ENCODE data around the gene HLA-DMA. TPM values are rescaled to one million over a fixed set of nuclear protein-coding genes. Genes with fewer than 3 reads are reported as not detected.

The HLA-DMA gene
- total and polyA plus RNA-seq, 9 of the 15 experiments (the other 6 are each of a cell fraction or from before 2014, with no cell fraction given) = 0.13 to 0.83 (median 0.51) TPM

DNA sequence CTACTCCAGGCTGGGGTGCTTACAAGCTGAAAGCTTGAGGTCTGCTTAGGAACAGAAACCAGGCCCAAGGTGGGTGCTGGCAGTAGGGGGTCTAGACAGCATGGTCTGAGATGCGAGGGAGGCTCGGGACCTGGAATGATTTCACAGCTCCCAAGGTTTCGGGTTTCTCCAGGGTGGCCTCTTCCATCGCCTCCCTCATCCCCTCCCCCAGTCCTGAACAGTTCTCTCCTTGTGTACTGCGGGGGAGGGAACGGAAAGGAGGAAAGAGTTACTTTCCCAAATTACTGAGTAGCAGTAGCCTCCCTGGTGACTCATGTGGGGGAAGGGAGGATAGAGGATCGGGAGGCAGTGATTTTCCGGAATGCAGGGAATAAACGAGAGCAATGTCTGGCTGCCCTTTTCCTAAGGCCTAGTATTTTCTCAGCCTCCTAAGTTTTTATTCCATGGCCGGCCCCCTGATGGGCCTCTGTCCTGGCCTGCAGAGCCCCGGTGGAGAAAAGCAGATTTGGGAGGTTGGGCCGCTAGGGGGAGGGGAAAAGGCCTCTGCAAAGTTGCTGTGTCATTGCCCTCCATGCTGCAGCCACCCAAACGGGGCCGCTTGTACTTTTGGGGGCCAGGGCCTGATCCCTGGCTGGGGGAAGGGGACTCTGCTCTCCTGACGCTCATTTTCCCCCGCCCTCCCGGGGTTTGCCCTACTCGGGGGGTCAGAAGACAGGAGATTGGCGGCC lies 17.0 kb upstream of the HLA-DMA start (continued):
- TF ChIP-seq, protein P1, sequence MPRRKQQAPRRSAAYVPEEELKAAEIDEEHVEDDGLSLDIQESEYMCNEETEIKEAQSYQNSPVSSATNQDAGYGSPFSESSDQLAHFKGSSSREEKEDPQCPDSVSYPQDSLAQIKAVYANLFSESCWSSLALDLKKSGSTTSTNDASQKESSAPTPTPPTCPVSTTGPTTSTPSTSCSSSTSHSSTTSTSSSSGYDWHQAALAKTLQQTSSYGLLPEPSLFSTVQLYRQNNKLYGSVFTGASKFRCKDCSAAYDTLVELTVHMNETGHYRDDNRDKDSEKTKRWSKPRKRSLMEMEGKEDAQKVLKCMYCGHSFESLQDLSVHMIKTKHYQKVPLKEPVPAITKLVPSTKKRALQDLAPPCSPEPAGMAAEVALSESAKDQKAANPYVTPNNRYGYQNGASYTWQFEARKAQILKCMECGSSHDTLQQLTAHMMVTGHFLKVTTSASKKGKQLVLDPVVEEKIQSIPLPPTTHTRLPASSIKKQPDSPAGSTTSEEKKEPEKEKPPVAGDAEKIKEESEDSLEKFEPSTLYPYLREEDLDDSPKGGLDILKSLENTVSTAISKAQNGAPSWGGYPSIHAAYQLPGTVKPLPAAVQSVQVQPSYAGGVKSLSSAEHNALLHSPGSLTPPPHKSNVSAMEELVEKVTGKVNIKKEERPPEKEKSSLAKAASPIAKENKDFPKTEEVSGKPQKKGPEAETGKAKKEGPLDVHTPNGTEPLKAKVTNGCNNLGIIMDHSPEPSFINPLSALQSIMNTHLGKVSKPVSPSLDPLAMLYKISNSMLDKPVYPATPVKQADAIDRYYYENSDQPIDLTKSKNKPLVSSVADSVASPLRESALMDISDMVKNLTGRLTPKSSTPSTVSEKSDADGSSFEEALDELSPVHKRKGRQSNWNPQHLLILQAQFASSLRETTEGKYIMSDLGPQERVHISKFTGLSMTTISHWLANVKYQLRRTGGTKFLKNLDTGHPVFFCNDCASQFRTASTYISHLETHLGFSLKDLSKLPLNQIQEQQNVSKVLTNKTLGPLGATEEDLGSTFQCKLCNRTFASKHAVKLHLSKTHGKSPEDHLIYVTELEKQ (CRISPR knock-in tag; IDR thresholded peaks at IDR 0.05) = no peak
- no peak for TF ChIP-seq POLR2H (tag; IDR thresholded peaks at IDR 0.05; ENCODE audit: low read depth)
- TF ChIP-seq PHTF2 (CRISPR knock-in tag; IDR thresholded peaks at IDR 0.05) = no peak
- peak; percentile 32; the same call in 1 of the 2 replicates for TF ChIP-seq NFIC (IDR thresholded peaks at IDR 0.05)
- TF ChIP-seq IRF2 (CRISPR knock-in tag; IDR thresholded peaks at IDR 0.05) = no peak
- no peak for TF ChIP-seq ZNF174 (CRISPR knock-in tag; IDR thresholded peaks at IDR 0.05)
- TF ChIP-seq KDM2B (CRISPR knock-in tag; IDR thresholded peaks at IDR 0.05) = no peak
- peak; percentile 10 for TF ChIP-seq OTX1 (CRISPR knock-in tag; IDR thresholded peaks at IDR 0.05)
- no peak; the same call in 1 of the 2 replicates for TF ChIP-seq MYBL2 (IDR thresholded peaks at IDR 0.05; ENCODE audit: low read depth)
- TF ChIP-seq MYBL2 (CRISPR knock-in tag; IDR thresholded peaks at IDR 0.05; ENCODE audit: borderline replicate concordance) = no peak
- peak; percentile 13; the same call in 1 of the 2 replicates for TF ChIP-seq TCF3 (CRISPR knock-in tag; IDR thresholded peaks at IDR 0.05)
- TF ChIP-seq ZNF584 (CRISPR knock-in tag; IDR thresholded peaks at IDR 0.05; ENCODE audit: low read depth) = no peak
- TF ChIP-seq, protein P2, sequence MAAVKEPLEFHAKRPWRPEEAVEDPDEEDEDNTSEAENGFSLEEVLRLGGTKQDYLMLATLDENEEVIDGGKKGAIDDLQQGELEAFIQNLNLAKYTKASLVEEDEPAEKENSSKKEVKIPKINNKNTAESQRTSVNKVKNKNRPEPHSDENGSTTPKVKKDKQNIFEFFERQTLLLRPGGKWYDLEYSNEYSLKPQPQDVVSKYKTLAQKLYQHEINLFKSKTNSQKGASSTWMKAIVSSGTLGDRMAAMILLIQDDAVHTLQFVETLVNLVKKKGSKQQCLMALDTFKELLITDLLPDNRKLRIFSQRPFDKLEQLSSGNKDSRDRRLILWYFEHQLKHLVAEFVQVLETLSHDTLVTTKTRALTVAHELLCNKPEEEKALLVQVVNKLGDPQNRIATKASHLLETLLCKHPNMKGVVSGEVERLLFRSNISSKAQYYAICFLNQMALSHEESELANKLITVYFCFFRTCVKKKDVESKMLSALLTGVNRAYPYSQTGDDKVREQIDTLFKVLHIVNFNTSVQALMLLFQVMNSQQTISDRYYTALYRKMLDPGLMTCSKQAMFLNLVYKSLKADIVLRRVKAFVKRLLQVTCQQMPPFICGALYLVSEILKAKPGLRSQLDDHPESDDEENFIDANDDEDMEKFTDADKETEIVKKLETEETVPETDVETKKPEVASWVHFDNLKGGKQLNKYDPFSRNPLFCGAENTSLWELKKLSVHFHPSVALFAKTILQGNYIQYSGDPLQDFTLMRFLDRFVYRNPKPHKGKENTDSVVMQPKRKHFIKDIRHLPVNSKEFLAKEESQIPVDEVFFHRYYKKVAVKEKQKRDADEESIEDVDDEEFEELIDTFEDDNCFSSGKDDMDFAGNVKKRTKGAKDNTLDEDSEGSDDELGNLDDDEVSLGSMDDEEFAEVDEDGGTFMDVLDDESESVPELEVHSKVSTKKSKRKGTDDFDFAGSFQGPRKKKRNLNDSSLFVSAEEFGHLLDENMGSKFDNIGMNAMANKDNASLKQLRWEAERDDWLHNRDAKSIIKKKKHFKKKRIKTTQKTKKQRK (IDR thresholded peaks at IDR 0.05; ENCODE audit: borderline replicate concordance, low read depth, low read length) = no peak
- no peak for TF ChIP-seq SP2 (IDR thresholded peaks at IDR 0.05; ENCODE audit: extremely low read depth, low read depth, low read length, poor library complexity, severe bottlenecking)
- TF ChIP-seq CHD4 (IDR thresholded peaks at IDR 0.05; ENCODE audit: insufficient read depth, insufficient replicate concordance, low read depth, low read length, poor library complexity, severe bottlenecking) = no peak
- TF ChIP-seq ZNF282 (CRISPR knock-in tag; IDR thresholded peaks at IDR 0.05) = no peak
- no peak for TF ChIP-seq ZEB2 (IDR thresholded peaks at IDR 0.05)
- TF ChIP-seq SAFB (IDR thresholded peaks at IDR 0.05; ENCODE audit: borderline replicate concordance, low read depth, low read length) = no peak
- peak; percentile 85 for TF ChIP-seq MYC (IDR thresholded peaks at IDR 0.05; ENCODE audit: low read depth, low read length)
- no peak; the same call in 1 of the 2 replicates for TF ChIP-seq MYC (CRISPR knock-in tag; IDR thresholded peaks at IDR 0.05; ENCODE audit: borderline replicate concordance, low read depth)
- TF ChIP-seq HDAC1 (IDR thresholded peaks at IDR 0.05) = peak; percentile 79 to 96; a peak in 3 of 4 replicates

All from K562 (cell line).